Osteocyte (in vitro differentiated cells): Measurements from ENCODE around the gene MIA3. TPM values are rescaled to one million over a fixed set of nuclear protein-coding genes. Genes with fewer than 3 reads are reported as not detected.
A peak's percentile ranks its signal among the peaks of the same experiment; 100 is the strongest.

Source experiments
- DNase-seq: peaks from one replicate; pipeline ENCODE4 v3.0.0; 2021; ENCODE audit warnings: mixed read lengths; ENCODE audit not compliant: unreplicated experiment; ENCODE audit errors: extremely low spot score
- H3K27ac Mint-ChIP-seq: one replicate; pipeline ENCODE4 v1.8.0; 2021; ENCODE audit warnings: mild to moderate bottlenecking, mixed read lengths; ENCODE audit not compliant: unreplicated experiment
- H3K27me3 Mint-ChIP-seq: one replicate; pipeline ENCODE4 v1.8.0; 2021; ENCODE audit warnings: mixed read lengths; ENCODE audit not compliant: unreplicated experiment
- H3K36me3 Mint-ChIP-seq: one replicate; pipeline ENCODE4 v1.8.0; 2021; ENCODE audit warnings: mixed read lengths; ENCODE audit not compliant: unreplicated experiment
- H3K4me1 Mint-ChIP-seq: one replicate; pipeline ENCODE4 v1.8.0; 2021; ENCODE audit warnings: mixed read lengths; ENCODE audit not compliant: unreplicated experiment
- H3K4me3 Mint-ChIP-seq: one replicate; pipeline ENCODE4 v1.8.0; 2021; ENCODE audit warnings: mild to moderate bottlenecking, moderate library complexity, mixed read lengths; ENCODE audit not compliant: unreplicated experiment
- H3K9me3 Mint-ChIP-seq: one replicate; pipeline ENCODE4 v1.8.0; 2021; ENCODE audit warnings: mixed read lengths; ENCODE audit not compliant: unreplicated experiment
- long read RNA-seq: library from polyadenylated mRNA; unstranded; transcript quantifications from one replicate; pipeline ENCODE4 v2.0.0, GENCODE V29; 2021
- total RNA-seq: library from RNA; stranded (reverse); gene quantifications from 2 replicates; pipeline ENCODE4 v1.2.1, GENCODE V29; 2021
- TF ChIP-seq, protein P1 (sequence below): fragments of 200-600 bp; sonication (generic); IDR thresholded peaks from 2 replicates; pipeline ENCODE4 v1.5.0; 2021; ENCODE audit warnings: antibody characterized with exemption, mild to moderate bottlenecking, moderate library complexity

The MIA3 gene, protein sequence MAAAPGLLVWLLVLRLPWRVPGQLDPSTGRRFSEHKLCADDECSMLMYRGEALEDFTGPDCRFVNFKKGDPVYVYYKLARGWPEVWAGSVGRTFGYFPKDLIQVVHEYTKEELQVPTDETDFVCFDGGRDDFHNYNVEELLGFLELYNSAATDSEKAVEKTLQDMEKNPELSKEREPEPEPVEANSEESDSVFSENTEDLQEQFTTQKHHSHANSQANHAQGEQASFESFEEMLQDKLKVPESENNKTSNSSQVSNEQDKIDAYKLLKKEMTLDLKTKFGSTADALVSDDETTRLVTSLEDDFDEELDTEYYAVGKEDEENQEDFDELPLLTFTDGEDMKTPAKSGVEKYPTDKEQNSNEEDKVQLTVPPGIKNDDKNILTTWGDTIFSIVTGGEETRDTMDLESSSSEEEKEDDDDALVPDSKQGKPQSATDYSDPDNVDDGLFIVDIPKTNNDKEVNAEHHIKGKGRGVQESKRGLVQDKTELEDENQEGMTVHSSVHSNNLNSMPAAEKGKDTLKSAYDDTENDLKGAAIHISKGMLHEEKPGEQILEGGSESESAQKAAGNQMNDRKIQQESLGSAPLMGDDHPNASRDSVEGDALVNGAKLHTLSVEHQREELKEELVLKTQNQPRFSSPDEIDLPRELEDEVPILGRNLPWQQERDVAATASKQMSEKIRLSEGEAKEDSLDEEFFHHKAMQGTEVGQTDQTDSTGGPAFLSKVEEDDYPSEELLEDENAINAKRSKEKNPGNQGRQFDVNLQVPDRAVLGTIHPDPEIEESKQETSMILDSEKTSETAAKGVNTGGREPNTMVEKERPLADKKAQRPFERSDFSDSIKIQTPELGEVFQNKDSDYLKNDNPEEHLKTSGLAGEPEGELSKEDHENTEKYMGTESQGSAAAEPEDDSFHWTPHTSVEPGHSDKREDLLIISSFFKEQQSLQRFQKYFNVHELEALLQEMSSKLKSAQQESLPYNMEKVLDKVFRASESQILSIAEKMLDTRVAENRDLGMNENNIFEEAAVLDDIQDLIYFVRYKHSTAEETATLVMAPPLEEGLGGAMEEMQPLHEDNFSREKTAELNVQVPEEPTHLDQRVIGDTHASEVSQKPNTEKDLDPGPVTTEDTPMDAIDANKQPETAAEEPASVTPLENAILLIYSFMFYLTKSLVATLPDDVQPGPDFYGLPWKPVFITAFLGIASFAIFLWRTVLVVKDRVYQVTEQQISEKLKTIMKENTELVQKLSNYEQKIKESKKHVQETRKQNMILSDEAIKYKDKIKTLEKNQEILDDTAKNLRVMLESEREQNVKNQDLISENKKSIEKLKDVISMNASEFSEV (N-terminal part only)
- 82.2 and 83.6 TPM in 2 replicates for total RNA-seq
- long read RNA-seq, transcript MIA3-201 (23 exons, 2,735 nt): major isoform, 40 of 279 reads
- long read RNA-seq, partial matches to known transcripts: 209 of 279 reads
- long read RNA-seq, other reads (novel, unspliced or antisense): 30 of 279 reads

DNA sequence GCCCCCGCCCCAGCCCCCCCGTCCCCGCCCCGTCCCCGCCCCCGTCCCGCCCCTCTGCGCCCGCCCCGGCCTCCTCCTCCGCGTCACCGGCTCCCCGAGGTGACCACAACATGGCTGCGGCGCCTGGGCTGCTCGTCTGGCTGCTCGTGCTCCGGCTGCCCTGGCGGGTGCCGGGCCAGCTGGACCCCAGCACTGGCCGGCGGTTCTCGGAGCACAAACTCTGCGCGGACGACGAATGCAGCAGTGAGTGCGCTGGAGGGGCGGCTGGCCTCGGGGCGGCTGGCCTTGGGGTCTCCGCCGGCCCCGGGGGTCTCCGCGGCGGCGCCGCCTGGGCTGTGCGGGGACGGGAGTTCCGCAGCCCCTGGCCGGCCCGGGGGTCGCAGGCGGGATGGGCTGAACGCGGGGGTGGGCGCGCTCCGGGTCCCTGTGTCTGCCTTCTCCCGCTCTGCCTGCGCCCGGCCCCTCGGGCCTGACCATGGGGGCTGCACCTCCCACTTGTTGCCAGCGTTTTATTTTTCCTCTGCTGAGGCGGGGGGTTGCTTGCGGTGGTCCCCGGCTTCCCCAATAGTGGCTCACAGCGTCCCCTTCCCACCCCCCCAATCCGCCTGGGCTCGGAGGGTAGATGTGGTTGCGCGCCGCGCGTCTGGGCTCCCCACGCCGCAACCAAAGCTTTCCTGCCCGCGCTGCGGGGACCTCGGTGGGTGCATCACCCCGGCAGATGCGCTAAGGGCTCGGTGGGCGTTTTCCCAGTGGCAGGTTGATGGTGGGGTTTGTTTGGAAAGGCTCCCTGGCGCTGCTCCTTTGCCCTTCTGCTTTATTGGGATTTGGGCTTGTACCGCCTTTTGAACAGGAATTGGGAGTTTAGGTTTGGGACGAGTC lies at the start of gene MIA3:
MIA3 (plus strand) TSS at position 97 of the 879 bp plus-strand sequence; CDS start at position 111, 14 bp downstream.
- no peaks in the 10 kb centered on the region for H3K9me3 Mint-ChIP-seq
- H3K4me3 Mint-ChIP-seq: peak within 1 kb of the TSS; percentile 87
- H3K4me1 Mint-ChIP-seq: peaks cover 20% of the 10 kb centered on the region
- DNase-seq: peak; percentile 93
- TF ChIP-seq, protein P1, sequence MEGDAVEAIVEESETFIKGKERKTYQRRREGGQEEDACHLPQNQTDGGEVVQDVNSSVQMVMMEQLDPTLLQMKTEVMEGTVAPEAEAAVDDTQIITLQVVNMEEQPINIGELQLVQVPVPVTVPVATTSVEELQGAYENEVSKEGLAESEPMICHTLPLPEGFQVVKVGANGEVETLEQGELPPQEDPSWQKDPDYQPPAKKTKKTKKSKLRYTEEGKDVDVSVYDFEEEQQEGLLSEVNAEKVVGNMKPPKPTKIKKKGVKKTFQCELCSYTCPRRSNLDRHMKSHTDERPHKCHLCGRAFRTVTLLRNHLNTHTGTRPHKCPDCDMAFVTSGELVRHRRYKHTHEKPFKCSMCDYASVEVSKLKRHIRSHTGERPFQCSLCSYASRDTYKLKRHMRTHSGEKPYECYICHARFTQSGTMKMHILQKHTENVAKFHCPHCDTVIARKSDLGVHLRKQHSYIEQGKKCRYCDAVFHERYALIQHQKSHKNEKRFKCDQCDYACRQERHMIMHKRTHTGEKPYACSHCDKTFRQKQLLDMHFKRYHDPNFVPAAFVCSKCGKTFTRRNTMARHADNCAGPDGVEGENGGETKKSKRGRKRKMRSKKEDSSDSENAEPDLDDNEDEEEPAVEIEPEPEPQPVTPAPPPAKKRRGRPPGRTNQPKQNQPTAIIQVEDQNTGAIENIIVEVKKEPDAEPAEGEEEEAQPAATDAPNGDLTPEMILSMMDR: no peak
- peaks cover 26% of the 10 kb centered on the region for H3K27me3 Mint-ChIP-seq
- peaks cover 17% of the 10 kb centered on the region for H3K36me3 Mint-ChIP-seq
- H3K27ac Mint-ChIP-seq: peak within 1 kb of the TSS; percentile 89

DNA sequence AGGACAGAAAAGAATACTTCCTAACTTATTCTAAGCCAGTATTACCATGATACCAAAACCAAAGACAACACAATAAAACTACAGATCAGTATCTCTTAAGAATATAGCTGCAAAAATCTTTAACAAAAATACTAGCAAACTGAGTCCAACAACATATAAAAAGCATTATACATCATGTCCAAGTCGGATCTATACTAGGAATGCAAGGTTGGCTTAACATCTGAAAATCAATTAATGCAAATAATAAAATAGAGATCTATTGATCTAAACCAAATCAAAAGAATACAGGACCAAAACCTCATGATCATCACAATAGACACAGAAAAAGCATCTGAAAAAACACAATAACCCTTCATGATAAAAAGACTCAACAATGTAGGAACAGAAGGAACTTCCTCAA lies 47.1 kb upstream of the MIA3 start:
- Mint-ChIP-seq H3K36me3 (peaks cover 39% of the 10 kb centered on the region), H3K27me3 (no peaks in the 10 kb centered on the region), H3K4me1 (no peaks in the 10 kb centered on the region), H3K4me3 (no peak overlapping the region), H3K27ac (no peak overlapping the region), H3K9me3 (peaks cover 12% of the 10 kb centered on the region)
- TF ChIP-seq, protein P1: no peak
- no peak for DNase-seq

DNA sequence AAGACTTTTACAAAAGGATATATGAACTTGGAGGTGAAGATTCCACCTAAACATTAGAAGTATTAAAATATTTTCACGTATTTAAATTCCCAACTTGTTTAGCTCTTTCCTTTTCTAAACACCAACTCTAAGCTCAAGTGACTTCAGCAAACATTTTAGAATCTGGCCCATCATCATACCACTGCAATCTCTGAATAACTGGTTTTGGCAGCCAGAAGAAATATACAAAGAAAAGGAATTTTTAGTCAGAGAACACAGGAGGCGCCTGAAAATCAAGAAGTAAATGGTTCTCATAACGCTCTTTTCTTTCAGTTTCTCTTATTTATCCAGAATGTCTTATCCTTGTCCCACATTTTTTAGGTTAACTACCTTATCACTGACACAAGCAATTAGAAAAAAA lies 38.6 kb upstream of the MIA3 start:
- Mint-ChIP-seq H3K27me3 (no peaks in the 10 kb centered on the region), H3K4me3 (no peak overlapping the region), H3K36me3 (peaks cover 48% of the 10 kb centered on the region), H3K9me3 (no peaks in the 10 kb centered on the region), H3K4me1 (no peaks in the 10 kb centered on the region), H3K27ac (no peak overlapping the region)
- TF ChIP-seq, protein P1: no peak
- no peak for DNase-seq

DNA sequence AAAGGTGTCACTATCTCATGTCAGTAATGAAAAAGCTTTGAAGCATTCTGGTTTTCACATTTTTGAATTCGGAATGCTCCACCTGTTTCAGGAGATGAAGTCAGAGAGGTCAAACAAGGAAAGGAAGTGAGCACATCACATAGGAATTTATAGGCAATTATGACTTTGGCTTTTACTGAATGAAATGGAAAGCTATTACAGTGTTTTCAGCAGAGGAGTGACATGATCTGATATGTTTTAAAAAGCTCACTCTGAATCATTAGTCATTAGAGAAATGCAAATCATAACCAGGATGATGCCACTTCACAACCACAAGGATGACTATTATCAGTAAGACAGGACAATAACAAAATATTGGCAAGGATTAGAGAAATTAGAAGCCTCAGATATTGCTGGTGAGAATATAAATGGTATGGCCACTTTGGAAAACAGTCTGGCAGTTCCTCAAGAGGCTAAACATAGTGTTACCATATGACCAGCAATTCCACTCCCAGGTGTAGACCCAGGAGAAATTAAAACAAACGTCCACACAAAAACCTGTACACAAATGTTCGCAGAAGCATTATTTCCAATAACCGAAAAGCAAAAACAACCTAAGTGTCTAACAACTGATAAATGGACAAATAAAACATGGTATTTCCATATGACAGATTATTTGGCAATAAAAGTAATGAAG lies 35.7 kb upstream of the MIA3 start:
- no peak for DNase-seq
- Mint-ChIP-seq H3K9me3 (no peaks in the 10 kb centered on the region), H3K36me3 (peaks cover 37% of the 10 kb centered on the region), H3K4me3 (no peak overlapping the region), H3K4me1 (no peaks in the 10 kb centered on the region), H3K27ac (no peak overlapping the region), H3K27me3 (no peaks in the 10 kb centered on the region)
- TF ChIP-seq, protein P1: no peak
